CD4-positive, CD25-positive, alpha-beta regulatory T cell (primary cell): ENCODE data around the gene KIF14. TPM values are rescaled to one million over a fixed set of nuclear protein-coding genes. Genes with fewer than 3 reads are reported as not detected.
"Not testable (repeated sequence)": the region's sequence is repeated elsewhere in the genome, so short reads cannot be mapped to it uniquely, and the experiment has no call there.

Experiments used
- ATAC-seq, 2 donors: fragments of 150-1000 bp; cut with Tn5 transposase; one replicate each; pipeline ENCODE4 v1.10.0; 2021; ENCODE audit warnings: low read depth in 2 of 2, moderate number of reproducible peaks in 2 of 2, moderate library complexity in 1 of 2
- DNase-seq, 3 donors: peaks; one replicate each; pipeline versions ENCODE4 v3.0.0 to v3.0.0-alpha.2; 2012 to 2022; ENCODE audit warnings: mixed read lengths in 1 of 3
- H3K27ac ChIP-seq: one replicate; pipeline ENCODE4 v1.7.0; 2013; ENCODE audit warnings: mild to moderate bottlenecking, low read length; ENCODE audit not compliant: insufficient read depth, poor library complexity, severe bottlenecking
- H3K27me3 ChIP-seq: one replicate; pipeline ENCODE4 v1.7.0; 2013; ENCODE audit warnings: low read length; ENCODE audit not compliant: control insufficient read depth, insufficient read depth
- H3K36me3 ChIP-seq: one replicate; pipeline ENCODE4 v1.7.0; 2013; ENCODE audit warnings: mild to moderate bottlenecking, low read length, moderate library complexity; ENCODE audit not compliant: control insufficient read depth, insufficient read depth
- H3K4me1 ChIP-seq: 2 replicates; pipeline ENCODE4 v1.7.0; 2013; ENCODE audit warnings: mild to moderate bottlenecking, low read length; ENCODE audit not compliant: insufficient read depth, control insufficient read depth, poor library complexity, severe bottlenecking
- H3K4me3 ChIP-seq: one replicate; pipeline ENCODE4 v1.7.0; 2013; ENCODE audit warnings: low read depth, mild to moderate bottlenecking, low read length, moderate library complexity
- H3K9me3 ChIP-seq, 2 experiments: 1 replicate in 1 of 2; 2 replicates in 1 of 2; pipeline ENCODE4 v1.7.0; 2013; ENCODE audit warnings: low read length in 2 of 2, mild to moderate bottlenecking in 1 of 2, moderate library complexity in 1 of 2; ENCODE audit not compliant: control insufficient read depth in 2 of 2
- H3K27ac Mint-ChIP-seq, 3 donors: one replicate each; pipeline ENCODE4 v1.8.0; 2020 to 2022; ENCODE audit warnings: mild to moderate bottlenecking in 3 of 3, mixed read lengths in 3 of 3, moderate library complexity in 2 of 3
- H3K27me3 Mint-ChIP-seq: one replicate; pipeline ENCODE4 v1.8.0; 2022; ENCODE audit warnings: mild to moderate bottlenecking, mixed read lengths
- H3K36me3 Mint-ChIP-seq: one replicate; pipeline ENCODE4 v1.8.0; 2020; ENCODE audit warnings: mixed read lengths
- H3K4me1 Mint-ChIP-seq, 4 donors: one replicate each; pipeline ENCODE4 v1.8.0; 2020 to 2022; ENCODE audit warnings: mixed read lengths in 4 of 4, mild to moderate bottlenecking in 1 of 4
- H3K4me3 Mint-ChIP-seq, 4 donors: one replicate each; pipeline ENCODE4 v1.8.0; 2020 to 2022; ENCODE audit warnings: mild to moderate bottlenecking in 4 of 4, mixed read lengths in 4 of 4, moderate library complexity in 3 of 4
- H3K9me3 Mint-ChIP-seq, 7 donors: one replicate each; pipeline ENCODE4 v1.8.0; 2020 to 2022; ENCODE audit warnings: mixed read lengths in 7 of 7, mild to moderate bottlenecking in 3 of 7, moderate library complexity in 2 of 7
- polyA plus RNA-seq, 4 donors: library from polyadenylated mRNA; unstranded; fragments of 300-500 nt; fragmentation: Illumina TruSeq; gene quantifications; one replicate each; pipeline ENCODE4 v1.2.3, GENCODE V29; 2021
- total RNA-seq: library from RNA; stranded (reverse); gene quantifications from one replicate; pipeline ENCODE4 v1.2.3, GENCODE V29; 2022

Gene KIF14
- total and polyA plus RNA-seq, 5 donors from 2014 or later = 0.10 to 0.59 (median 0.21) TPM

- H3K9me3 Mint-ChIP-seq = no peaks in the 10 kb centered on the region
- no peaks in the 10 kb centered on the region for H3K27me3 ChIP-seq
- peaks cover 0 to 5% (median 0%) of the 10 kb centered on the region in 4 donors for H3K4me1 Mint-ChIP-seq
- no peak for ATAC-seq
- DNase-seq = no peak
- no peaks in the 10 kb centered on the region for H3K36me3 ChIP-seq
- H3K27ac ChIP-seq = no peak overlapping the region
- H3K4me3 ChIP-seq = no peak overlapping the region
- no peaks in the 10 kb centered on the region for H3K27me3 Mint-ChIP-seq
- no peaks in the 10 kb centered on the region for H3K4me1 ChIP-seq
- no peak overlapping the region for H3K4me3 Mint-ChIP-seq
- H3K36me3 Mint-ChIP-seq = no peaks in the 10 kb centered on the region
- H3K27ac Mint-ChIP-seq = no peak overlapping the region
- no peaks in the 10 kb centered on the region for H3K9me3 ChIP-seq
Measured at GRCh38 chr1:200556002-200556401, 64.5 kb downstream of the KIF14 start.

- H3K36me3 Mint-ChIP-seq, H3K27ac ChIP-seq, H3K4me1 Mint-ChIP-seq, H3K4me3 ChIP-seq, H3K4me1 ChIP-seq, H3K27ac Mint-ChIP-seq, H3K4me3 Mint-ChIP-seq, DNase-seq, ATAC-seq, H3K9me3 Mint-ChIP-seq, H3K27me3 Mint-ChIP-seq, H3K36me3 ChIP-seq, H3K27me3 ChIP-seq, H3K9me3 ChIP-seq: not testable (repeated sequence)
Measured at GRCh38 chr1:200552737-200553136, 67.8 kb downstream of the KIF14 start.

- no peaks in the 10 kb centered on the region for H3K9me3 Mint-ChIP-seq
- H3K27me3 ChIP-seq = no peaks in the 10 kb centered on the region
- H3K27ac Mint-ChIP-seq = no peak overlapping the region
- ATAC-seq (no peak), DNase-seq (no peak)
- H3K36me3 ChIP-seq = no peaks in the 10 kb centered on the region
- no peaks in the 10 kb centered on the region for H3K27me3 Mint-ChIP-seq
- H3K9me3 ChIP-seq = no peaks in the 10 kb centered on the region
- peaks cover 0 to 10% (median 3%) of the 10 kb centered on the region in 4 donors for H3K4me1 Mint-ChIP-seq
- no peaks in the 10 kb centered on the region for H3K4me1 ChIP-seq
- H3K4me3 ChIP-seq = no peak overlapping the region
- H3K36me3 Mint-ChIP-seq = no peaks in the 10 kb centered on the region
- no peak overlapping the region for H3K27ac ChIP-seq
- no peak overlapping the region for H3K4me3 Mint-ChIP-seq
Measured at GRCh38 chr1:200550367-200550766, 70.2 kb downstream of the KIF14 start.

GRCh38 chr1:200547386-200547785 is 73.2 kb downstream of the KIF14 start:
- no peaks in the 10 kb centered on the region for H3K36me3 Mint-ChIP-seq
- peaks cover 0 to 10% (median 5%) of the 10 kb centered on the region in 4 donors for H3K4me1 Mint-ChIP-seq
- Histone ChIP-seq H3K4me1 (no peaks in the 10 kb centered on the region), H3K36me3 (no peaks in the 10 kb centered on the region), H3K9me3 (no peaks in the 10 kb centered on the region), H3K27ac (no peak overlapping the region), H3K27me3 (no peaks in the 10 kb centered on the region), H3K4me3 (no peak overlapping the region)
- no peaks in the 10 kb centered on the region for H3K27me3 Mint-ChIP-seq
- no peak overlapping the region for H3K27ac Mint-ChIP-seq
- no peaks in the 10 kb centered on the region for H3K9me3 Mint-ChIP-seq
- ATAC-seq (no peak), DNase-seq (peak in 1 of 3 donors; percentile 9)
- H3K4me3 Mint-ChIP-seq = no peak overlapping the region

GRCh38 chr1:200546577-200546976 is 74.0 kb downstream of the KIF14 start:
- H3K4me3 ChIP-seq = no peak overlapping the region
- ATAC-seq (no peak), DNase-seq (no peak)
- no peak overlapping the region for H3K27ac ChIP-seq
- Mint-ChIP-seq H3K27ac (peak overlapping the region in 1 of 3 donors; percentile 68), H3K36me3 (no peaks in the 10 kb centered on the region), H3K4me3 (peak overlapping the region in 1 of 4 donors; percentile 5), H3K4me1 (peaks cover 0 to 10% (median 5%) of the 10 kb centered on the region in 4 donors), H3K9me3 (no peaks in the 10 kb centered on the region), H3K27me3 (no peaks in the 10 kb centered on the region)
- H3K9me3 ChIP-seq = no peaks in the 10 kb centered on the region
- H3K27me3 ChIP-seq = no peaks in the 10 kb centered on the region
- H3K4me1 ChIP-seq = no peaks in the 10 kb centered on the region
- no peaks in the 10 kb centered on the region for H3K36me3 ChIP-seq

GRCh38 chr1:200542162-200542561 is 78.4 kb downstream of the KIF14 start:
- no peak for DNase-seq
- Mint-ChIP-seq H3K9me3 (no peaks in the 10 kb centered on the region), H3K36me3 (no peaks in the 10 kb centered on the region), H3K27me3 (peaks cover 5% of the 10 kb centered on the region), H3K4me1 (peaks cover 0 to 6% (median 3%) of the 10 kb centered on the region in 4 donors), H3K4me3 (no peak overlapping the region), H3K27ac (no peak overlapping the region)
- Histone ChIP-seq H3K4me1 (no peaks in the 10 kb centered on the region), H3K27ac (no peak overlapping the region), H3K27me3 (no peaks in the 10 kb centered on the region), H3K36me3 (no peaks in the 10 kb centered on the region), H3K9me3 (peaks cover 0 to 1% of the 10 kb centered on the region in 2 experiments), H3K4me3 (no peak overlapping the region)
- ATAC-seq = no peak

GRCh38 chr1:200540281-200540680 is 80.3 kb downstream of the KIF14 start:
- Mint-ChIP-seq H3K27ac (no peak overlapping the region), H3K9me3 (no peaks in the 10 kb centered on the region), H3K4me1 (peaks cover 0 to 5% (median 0%) of the 10 kb centered on the region in 4 donors), H3K27me3 (peaks cover 5% of the 10 kb centered on the region), H3K4me3 (no peak overlapping the region), H3K36me3 (no peaks in the 10 kb centered on the region)
- Histone ChIP-seq H3K4me3 (no peak overlapping the region), H3K27ac (no peak overlapping the region), H3K36me3 (no peaks in the 10 kb centered on the region), H3K4me1 (no peaks in the 10 kb centered on the region), H3K9me3 (peaks cover 0 to 1% of the 10 kb centered on the region in 2 experiments), H3K27me3 (no peaks in the 10 kb centered on the region)
- ATAC-seq (no peak), DNase-seq (no peak)

GRCh38 chr1:200538179-200538578 is 82.4 kb downstream of the KIF14 start:
- no peak for ATAC-seq
- H3K27me3 Mint-ChIP-seq = peaks cover 9% of the 10 kb centered on the region
- H3K4me3 Mint-ChIP-seq = no peak overlapping the region
- H3K4me3 ChIP-seq = no peak overlapping the region
- no peak overlapping the region for H3K27ac Mint-ChIP-seq
- no peaks in the 10 kb centered on the region for H3K4me1 ChIP-seq
- no peaks in the 10 kb centered on the region for H3K27me3 ChIP-seq
- no peaks in the 10 kb centered on the region for H3K4me1 Mint-ChIP-seq
- peaks cover 0 to 1% of the 10 kb centered on the region in 2 experiments for H3K9me3 ChIP-seq
- no peaks in the 10 kb centered on the region for H3K9me3 Mint-ChIP-seq
- H3K36me3 Mint-ChIP-seq = no peaks in the 10 kb centered on the region
- no peak for DNase-seq
- no peaks in the 10 kb centered on the region for H3K36me3 ChIP-seq
- H3K27ac ChIP-seq = no peak overlapping the region
